ENCODE data around the gene ZNF616.

The ZNF616 gene

DNA sequence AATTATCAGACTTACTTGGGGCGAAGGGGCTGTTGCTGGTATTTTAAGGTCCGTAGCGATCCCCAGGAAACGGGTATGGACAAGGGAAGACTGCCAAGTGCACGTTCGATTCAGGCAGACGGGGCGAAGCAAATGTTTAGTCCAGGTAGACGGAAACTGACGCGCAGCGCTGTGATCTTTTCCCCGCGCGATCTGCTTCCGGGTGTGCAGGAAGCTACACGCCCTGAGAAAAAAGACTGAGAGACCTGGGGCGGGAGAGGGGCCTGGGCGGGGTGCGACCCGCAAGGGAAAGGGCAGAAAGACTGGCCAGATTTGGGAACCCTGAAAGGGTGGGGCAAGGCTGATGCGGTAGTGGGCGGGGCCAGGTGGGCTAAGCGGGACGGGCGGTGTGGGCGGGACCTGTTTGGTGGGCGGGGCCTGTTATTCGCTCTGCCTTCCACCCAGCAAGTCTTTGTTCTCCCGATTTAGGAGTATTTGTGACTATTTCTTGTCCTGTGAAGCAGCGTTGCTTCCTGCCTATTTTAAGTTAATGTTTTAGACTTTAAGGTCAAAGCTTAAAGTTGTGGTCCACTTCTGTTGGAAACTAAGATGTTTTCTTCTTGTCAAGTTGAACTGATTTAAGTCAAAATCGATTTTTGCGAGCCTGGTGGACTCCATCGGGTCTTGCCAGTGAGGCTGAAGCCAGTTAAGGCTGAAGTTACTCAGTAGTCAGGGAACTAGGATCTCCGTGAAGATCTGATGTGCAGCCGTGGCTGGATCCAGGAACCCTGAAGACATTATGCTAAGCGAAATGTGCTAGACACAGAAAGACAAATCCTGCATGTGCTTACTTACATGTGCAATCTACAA, 31.8 kb upstream of the ZNF616 start, which contains the start of gene ZNF836:
Gene ZNF836 (minus strand): TSS at position 301 of the 849 bp plus-strand sequence. CDS start 3,549 bp downstream, outside the sequence.
- TF ChIP-seq, protein P1, sequence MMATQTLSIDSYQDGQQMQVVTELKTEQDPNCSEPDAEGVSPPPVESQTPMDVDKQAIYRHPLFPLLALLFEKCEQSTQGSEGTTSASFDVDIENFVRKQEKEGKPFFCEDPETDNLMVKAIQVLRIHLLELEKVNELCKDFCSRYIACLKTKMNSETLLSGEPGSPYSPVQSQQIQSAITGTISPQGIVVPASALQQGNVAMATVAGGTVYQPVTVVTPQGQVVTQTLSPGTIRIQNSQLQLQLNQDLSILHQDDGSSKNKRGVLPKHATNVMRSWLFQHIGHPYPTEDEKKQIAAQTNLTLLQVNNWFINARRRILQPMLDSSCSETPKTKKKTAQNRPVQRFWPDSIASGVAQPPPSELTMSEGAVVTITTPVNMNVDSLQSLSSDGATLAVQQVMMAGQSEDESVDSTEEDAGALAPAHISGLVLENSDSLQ (IDR thresholded peaks at IDR 0.05) = no peak
- no peak for TF ChIP-seq FOXK2 (IDR thresholded peaks at IDR 0.05)
- no peak for TF ChIP-seq L3MBTL2 (conservative IDR thresholded peaks at IDR 0.05)
- TF ChIP-seq ZNF384 (IDR thresholded peaks at IDR 0.05) = no peak
- TF ChIP-seq HDGF (IDR thresholded peaks at IDR 0.05; ENCODE audit: borderline replicate concordance) = no peak
- no peak for TF ChIP-seq FOXA1 (IDR thresholded peaks at IDR 0.05)
- TF ChIP-seq BHLHE40 (IDR thresholded peaks at IDR 0.05; ENCODE audit: borderline replicate concordance) = no peak
- DNase-seq (ENCODE audit: extremely low spot score) = peak; percentile 77
- ChIA-PET CTCF (no interaction called here), POLR2A (interaction anchor here (1.8 kb wide), 1 partner anchor 17 kb away, joined by 5 read pairs; no protein-coding TSS in a partner anchor)

DNA sequence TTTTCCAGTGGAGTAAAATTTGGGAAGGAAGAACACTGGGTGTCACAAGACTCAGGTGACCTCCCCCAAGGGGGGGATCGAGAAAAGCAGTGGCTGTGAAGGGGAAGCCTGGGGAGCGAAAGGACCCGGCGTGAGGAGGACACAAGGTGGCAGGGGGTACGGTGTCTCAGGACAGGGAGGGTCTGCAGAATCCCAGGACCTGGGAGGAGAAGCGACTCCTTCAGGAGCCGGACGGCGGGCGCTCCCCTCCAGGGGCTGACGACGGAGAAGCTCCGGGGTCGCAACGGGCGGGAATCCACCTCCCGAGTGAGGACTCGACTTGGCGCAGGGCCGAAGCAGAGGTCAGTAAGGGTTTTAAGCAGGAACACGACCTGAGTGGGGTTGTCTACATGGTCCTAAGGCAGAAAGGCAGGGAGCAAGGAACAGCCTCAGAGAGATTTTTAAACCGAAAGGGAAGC, 31.2 kb upstream of the ZNF616 start:
- TF ChIP-seq FOXM1 (IDR thresholded peaks at IDR 0.05; ENCODE audit: borderline replicate concordance) (no peak), BHLHE40 (IDR thresholded peaks at IDR 0.05; ENCODE audit: borderline replicate concordance) (no peak), TARDBP (IDR thresholded peaks at IDR 0.05) (no peak), ARNT (IDR thresholded peaks at IDR 0.05) (no peak), HDGF (IDR thresholded peaks at IDR 0.05; ENCODE audit: borderline replicate concordance) (no peak), LEF1 (IDR thresholded peaks at IDR 0.05; ENCODE audit: borderline replicate concordance) (no peak), ELF4 (IDR thresholded peaks at IDR 0.05) (no peak), SP1 (IDR thresholded peaks at IDR 0.05) (no peak), NFRKB (IDR thresholded peaks at IDR 0.05) (no peak), SUZ12 (IDR thresholded peaks at IDR 0.05) (no peak), L3MBTL2 (conservative IDR thresholded peaks at IDR 0.05) (no peak), FOXK2 (IDR thresholded peaks at IDR 0.05) (no peak), ZNF384 (IDR thresholded peaks at IDR 0.05) (no peak), FOXA1 (IDR thresholded peaks at IDR 0.05) (no peak), CTBP1 (IDR thresholded peaks at IDR 0.05; ENCODE audit: borderline replicate concordance) (no peak)
- POLR2A ChIA-PET = interaction anchor here (1.8 kb wide), 1 partner anchor 18 kb away, joined by 5 read pairs; no protein-coding TSS in a partner anchor
- DNase-seq (ENCODE audit: extremely low spot score) = no peak
- CTCF ChIA-PET = no interaction called here

DNA sequence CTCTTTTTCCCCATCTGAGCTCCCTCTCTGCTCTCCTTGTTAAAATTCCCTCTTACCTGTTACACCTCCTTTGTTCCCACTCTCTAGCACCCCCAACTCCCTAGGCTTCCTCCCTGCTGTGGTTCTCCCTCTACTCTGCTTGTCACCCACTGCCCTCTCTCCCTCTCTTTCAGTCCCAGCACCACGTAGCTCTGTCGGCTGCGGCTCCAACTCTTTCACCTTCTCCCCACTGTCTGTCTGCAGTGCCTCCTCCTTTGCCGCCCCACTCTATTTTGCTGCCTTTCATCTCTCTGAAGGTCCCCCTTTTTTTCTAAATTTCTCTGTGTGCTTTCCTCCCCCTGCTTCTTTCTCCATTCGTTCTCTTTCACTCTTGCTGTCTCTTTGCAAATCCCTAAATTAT, 30.6 kb upstream of the ZNF616 start:
- no peak for TF ChIP-seq HDGF (IDR thresholded peaks at IDR 0.05; ENCODE audit: borderline replicate concordance)
- no peak for TF ChIP-seq ARNT (IDR thresholded peaks at IDR 0.05)
- no peak for TF ChIP-seq SP1 (IDR thresholded peaks at IDR 0.05)
- no peak for TF ChIP-seq LEF1 (IDR thresholded peaks at IDR 0.05; ENCODE audit: borderline replicate concordance)
- TF ChIP-seq L3MBTL2 (conservative IDR thresholded peaks at IDR 0.05) = no peak
- no peak for TF ChIP-seq BHLHE40 (IDR thresholded peaks at IDR 0.05; ENCODE audit: borderline replicate concordance)
- TF ChIP-seq FOXM1 (IDR thresholded peaks at IDR 0.05; ENCODE audit: borderline replicate concordance) = no peak
- TF ChIP-seq CTBP1 (IDR thresholded peaks at IDR 0.05; ENCODE audit: borderline replicate concordance) = no peak
- no peak for TF ChIP-seq TARDBP (IDR thresholded peaks at IDR 0.05)
- TF ChIP-seq FOXA1 (IDR thresholded peaks at IDR 0.05) = no peak
- no peak for TF ChIP-seq NFRKB (IDR thresholded peaks at IDR 0.05)
- TF ChIP-seq ZNF384 (IDR thresholded peaks at IDR 0.05) = no peak
- no peak for TF ChIP-seq FOXK2 (IDR thresholded peaks at IDR 0.05)
- TF ChIP-seq ELF4 (IDR thresholded peaks at IDR 0.05) = no peak
- TF ChIP-seq SUZ12 (IDR thresholded peaks at IDR 0.05) = no peak
- TF ChIP-seq, protein P1 (IDR thresholded peaks at IDR 0.05) = no peak
- no peak for DNase-seq (ENCODE audit: extremely low spot score)
- ChIA-PET CTCF (no interaction called here), POLR2A (no interaction called here)

DNA sequence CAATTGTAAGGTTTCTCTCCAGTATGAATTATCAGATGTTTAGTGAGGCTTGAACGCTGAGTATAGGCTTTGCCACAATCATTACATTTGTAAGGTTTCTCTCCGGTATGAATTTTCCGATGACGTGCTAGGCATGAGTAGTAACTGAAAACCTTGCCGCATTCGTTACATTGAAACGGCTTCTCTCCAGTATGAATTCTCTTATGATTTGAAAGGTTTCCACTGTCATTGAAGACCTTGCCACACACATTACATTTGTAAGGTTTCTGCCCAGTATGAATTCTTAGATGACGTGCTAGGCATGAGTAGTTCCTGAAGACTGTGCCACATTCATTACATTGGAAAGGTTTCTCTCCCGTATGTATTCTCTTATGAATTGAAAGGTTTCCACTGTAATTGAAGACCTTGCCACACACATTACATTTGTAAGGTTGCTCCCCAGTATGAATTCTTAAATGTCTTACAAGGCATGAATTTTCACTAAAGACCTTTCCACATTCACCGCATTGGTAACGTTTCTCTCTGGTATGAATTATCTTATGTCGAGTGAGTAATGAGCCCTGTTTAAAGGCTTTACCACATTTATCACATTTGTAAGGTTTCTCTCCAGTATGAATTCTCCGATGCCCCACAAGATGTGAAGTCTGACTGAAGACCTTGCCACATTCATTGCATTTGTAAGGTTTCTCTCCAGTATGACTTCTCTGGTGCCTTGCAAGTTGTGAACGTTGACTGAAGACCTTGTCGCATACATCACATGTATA, 16.0 kb upstream of the ZNF616 start:
- DNase-seq (ENCODE audit: extremely low spot score) = no peak
- TF ChIP-seq SP1 (IDR thresholded peaks at IDR 0.05) (no peak), LEF1 (IDR thresholded peaks at IDR 0.05; ENCODE audit: borderline replicate concordance) (no peak), CTBP1 (IDR thresholded peaks at IDR 0.05; ENCODE audit: borderline replicate concordance) (no peak), FOXK2 (IDR thresholded peaks at IDR 0.05) (no peak), BHLHE40 (IDR thresholded peaks at IDR 0.05; ENCODE audit: borderline replicate concordance) (no peak), HDGF (IDR thresholded peaks at IDR 0.05; ENCODE audit: borderline replicate concordance) (no peak)
- CTCF ChIA-PET = no interaction called here
- POLR2A ChIA-PET = no interaction called here

DNA sequence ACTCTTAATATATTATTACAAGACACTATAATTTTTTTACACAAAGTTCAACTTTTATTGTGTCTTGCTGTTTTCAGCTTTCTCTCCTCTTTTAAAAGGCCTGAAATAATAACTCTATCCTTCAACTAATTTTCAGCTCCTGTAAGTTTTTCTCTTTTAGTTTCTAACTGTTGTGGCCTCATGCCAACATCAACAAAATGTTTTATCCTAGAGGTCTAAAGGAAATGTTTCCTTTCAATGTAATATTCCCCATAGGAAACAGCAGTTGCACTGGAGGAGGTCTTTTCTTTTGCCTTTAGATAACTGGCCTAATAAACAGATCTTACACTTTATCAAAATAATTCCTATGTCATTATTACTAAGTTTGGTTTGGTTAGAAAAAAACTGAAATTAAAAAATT, 8.5 kb upstream of the ZNF616 start:
- CTCF ChIA-PET = no interaction called here
- no peak for DNase-seq (ENCODE audit: extremely low spot score)
- TF ChIP-seq SUZ12 (IDR thresholded peaks at IDR 0.05) (no peak), ARNT (IDR thresholded peaks at IDR 0.05) (no peak)
- TF ChIP-seq, protein P1 (IDR thresholded peaks at IDR 0.05) = no peak
- POLR2A ChIA-PET = no interaction called here

Data from HEK293T (cell line).